Stomach (tissue), 4 donors: Measurements from ENCODE around the gene LOXL1.

Experiments used
- EP300 ChIP-seq: sonication (generic); formaldehyde crosslinking; IDR thresholded peaks from one replicate; pipeline ENCODE4 v1.6.1; 2017; ENCODE audit warnings: antibody characterized with exemption
- POLR2A ChIP-seq, 4 donors: fragments of 450-650 bp; IDR thresholded peaks; one replicate each; pipeline ENCODE4 v1.6.1; 2016; ENCODE audit warnings: antibody characterized with exemption in 4 of 4, control low read depth in 2 of 4, mild to moderate bottlenecking in 1 of 4, moderate library complexity in 1 of 4
- POLR2AphosphoS5 ChIP-seq, 3 donors: sonication (generic); formaldehyde crosslinking; IDR thresholded peaks; one replicate each; pipeline ENCODE4 v1.6.1; 2016; ENCODE audit warnings: antibody characterized with exemption in 3 of 3
- TF ChIP-seq, protein P1 (sequence below), 7 experiments: fragments of 450-650 bp in 4 of 7; fragments of 200-600 bp in 3 of 7; sonication (generic) in 3 of 7; IDR thresholded peaks; one replicate each; pipeline ENCODE4 v1.5.1; 2016 to 2019; ENCODE audit warnings: antibody characterized with exemption in 7 of 7, control low read depth in 2 of 7, mild to moderate bottlenecking in 1 of 7

DNA sequence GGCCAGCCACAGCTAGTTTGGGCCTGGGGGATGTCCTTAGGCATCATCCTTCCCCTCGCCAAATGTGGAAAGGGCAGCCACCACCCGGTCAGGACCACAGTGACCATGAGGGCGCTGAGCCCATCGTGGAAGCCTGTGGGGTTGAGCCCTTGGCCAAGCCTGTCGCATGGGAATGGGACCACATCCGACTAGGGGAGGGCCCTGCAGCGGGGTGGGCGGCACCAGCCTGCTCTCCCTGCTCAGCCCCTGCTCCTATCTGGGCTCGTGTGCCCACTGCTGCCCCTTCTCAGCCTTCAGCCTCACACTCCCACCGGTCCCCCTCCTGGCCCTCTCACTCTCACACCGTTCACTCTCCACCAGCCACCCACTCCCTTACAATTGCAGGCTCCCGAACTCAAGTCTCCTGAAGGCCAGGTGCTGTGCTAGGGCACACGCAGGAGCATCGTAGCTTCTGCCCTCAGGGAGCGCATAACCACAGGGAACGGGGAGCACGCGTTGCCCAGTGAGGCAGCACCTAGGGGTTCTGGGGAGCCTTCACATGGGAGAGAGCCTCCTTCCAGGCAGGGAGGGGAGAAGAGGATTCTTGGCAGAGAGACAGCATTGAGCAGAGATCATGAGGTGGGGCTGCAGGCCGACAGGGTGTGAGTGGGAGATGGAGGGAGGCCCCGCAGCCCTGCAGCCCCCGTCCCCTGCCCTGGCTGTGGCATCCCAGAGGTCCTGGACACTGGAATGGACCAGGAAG lies 26.1 kb downstream of the LOXL1 start:
- TF ChIP-seq, protein P1, sequence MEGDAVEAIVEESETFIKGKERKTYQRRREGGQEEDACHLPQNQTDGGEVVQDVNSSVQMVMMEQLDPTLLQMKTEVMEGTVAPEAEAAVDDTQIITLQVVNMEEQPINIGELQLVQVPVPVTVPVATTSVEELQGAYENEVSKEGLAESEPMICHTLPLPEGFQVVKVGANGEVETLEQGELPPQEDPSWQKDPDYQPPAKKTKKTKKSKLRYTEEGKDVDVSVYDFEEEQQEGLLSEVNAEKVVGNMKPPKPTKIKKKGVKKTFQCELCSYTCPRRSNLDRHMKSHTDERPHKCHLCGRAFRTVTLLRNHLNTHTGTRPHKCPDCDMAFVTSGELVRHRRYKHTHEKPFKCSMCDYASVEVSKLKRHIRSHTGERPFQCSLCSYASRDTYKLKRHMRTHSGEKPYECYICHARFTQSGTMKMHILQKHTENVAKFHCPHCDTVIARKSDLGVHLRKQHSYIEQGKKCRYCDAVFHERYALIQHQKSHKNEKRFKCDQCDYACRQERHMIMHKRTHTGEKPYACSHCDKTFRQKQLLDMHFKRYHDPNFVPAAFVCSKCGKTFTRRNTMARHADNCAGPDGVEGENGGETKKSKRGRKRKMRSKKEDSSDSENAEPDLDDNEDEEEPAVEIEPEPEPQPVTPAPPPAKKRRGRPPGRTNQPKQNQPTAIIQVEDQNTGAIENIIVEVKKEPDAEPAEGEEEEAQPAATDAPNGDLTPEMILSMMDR (IDR thresholded peaks at IDR 0.05), result no peak
- TF ChIP-seq EP300 (no peak), POLR2A (IDR thresholded peaks at IDR 0.05) (no peak), POLR2AphosphoS5 (IDR thresholded peaks at IDR 0.05) (no peak)
